GM12878 (cell line): Measurements from ENCODE around the gene ELSPBP1. TPM values are rescaled to one million over a fixed set of nuclear protein-coding genes. Genes with fewer than 3 reads are reported as not detected.

Experiments
- CREB1 ChIP-seq: IDR thresholded peaks from 2 replicates; pipeline ENCODE4 v1.6.1; 2012; ENCODE audit warnings: low read depth, mild to moderate bottlenecking, inconsistent platforms
- CUX1 ChIP-seq: IDR thresholded peaks from 2 replicates; pipeline ENCODE4 v1.6.1; 2012; ENCODE audit warnings: improper control_type of control experiment, low read depth, low read length; ENCODE audit not compliant: insufficient replicate concordance
- EP300 ChIP-seq, 2 experiments: fragments of 150-350 bp in 1 of 2; IDR thresholded peaks; 2 replicates each; pipeline ENCODE4 v1.6.1; 2011 to 2012; ENCODE audit warnings: low read depth in 2 of 2, low read length in 2 of 2, borderline replicate concordance in 1 of 2, improper control_type of control experiment in 1 of 2, inconsistent platforms in 1 of 2; ENCODE audit not compliant: control insufficient read depth in 1 of 2
- EZH2 ChIP-seq: IDR thresholded peaks from 2 replicates; pipeline ENCODE4 v1.6.1; 2012; ENCODE audit warnings: low read depth, mild to moderate bottlenecking, control low read depth, inconsistent platforms, low read length, borderline replicate concordance; ENCODE audit not compliant: control insufficient read depth
- STAT3 ChIP-seq: IDR thresholded peaks from 2 replicates; pipeline ENCODE4 v1.6.1; 2011; ENCODE audit warnings: low read depth, low read length, improper control_type of control experiment
- polyA plus RNA-seq, 11 experiments: library from polyadenylated mRNA; depleted of rRNA in 4 of 11; unstranded in 6 of 11; stranded (reverse) in 5 of 11; fragments of >200 nt; fragmentation: Nextera tagmentation in 4 of 11; fragmentation: Illumina TruSeq in 1 of 11; extraction: Ambion mirVana in 4 of 11; extraction: Trizol in 1 of 11; gene quantifications; 1 replicate in 1 of 11; 2 replicates in 10 of 11; pipeline versions ENCODE4 v1.2.1 to v1.2.3, GENCODE V29; 2011 to 2016; ENCODE audit warnings: inconsistent platforms in 2 of 11, missing spikeins in 2 of 11, low read depth in 1 of 11
- total RNA-seq, 4 experiments: library from RNA; depleted of rRNA in 3 of 4; stranded (reverse); fragments of >200 nt in 3 of 4; fragmentation: Illumina TruSeq in 1 of 4; extraction: Trizol in 1 of 4; gene quantifications; 2 replicates each; pipeline versions ENCODE4 v1.2.1 to v1.2.3, GENCODE V29; 2013 to 2021
- TF ChIP-seq, protein P1 (sequence below): fragments of 450-650 bp; IDR thresholded peaks from 2 replicates; pipeline ENCODE4 v1.6.1; 2017; ENCODE audit warnings: borderline replicate concordance

ELSPBP1 gene
- total and polyA plus RNA-seq, 10 of the 15 experiments (the other 5 are each of a cell fraction or from before 2014, with no cell fraction given) = not detected

- TF ChIP-seq EP300 (IDR thresholded peaks at IDR 0.05; ENCODE audit: borderline replicate concordance in 1 of 2, control insufficient read depth in 1 of 2, low read depth in 2 of 2, low read length in 2 of 2) = no peak
- TF ChIP-seq, protein P1, sequence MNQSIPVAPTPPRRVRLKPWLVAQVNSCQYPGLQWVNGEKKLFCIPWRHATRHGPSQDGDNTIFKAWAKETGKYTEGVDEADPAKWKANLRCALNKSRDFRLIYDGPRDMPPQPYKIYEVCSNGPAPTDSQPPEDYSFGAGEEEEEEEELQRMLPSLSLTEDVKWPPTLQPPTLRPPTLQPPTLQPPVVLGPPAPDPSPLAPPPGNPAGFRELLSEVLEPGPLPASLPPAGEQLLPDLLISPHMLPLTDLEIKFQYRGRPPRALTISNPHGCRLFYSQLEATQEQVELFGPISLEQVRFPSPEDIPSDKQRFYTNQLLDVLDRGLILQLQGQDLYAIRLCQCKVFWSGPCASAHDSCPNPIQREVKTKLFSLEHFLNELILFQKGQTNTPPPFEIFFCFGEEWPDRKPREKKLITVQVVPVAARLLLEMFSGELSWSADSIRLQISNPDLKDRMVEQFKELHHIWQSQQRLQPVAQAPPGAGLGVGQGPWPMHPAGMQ = no peak
- no peak for TF ChIP-seq CUX1
- no peak for TF ChIP-seq CREB1
- no peak for TF ChIP-seq STAT3
- no peak for TF ChIP-seq EZH2
These were observed 1.8 kb downstream of the ELSPBP1 start (continued) for GRCh38 chr19:47996230-47996727.
